Hepatocyte (in vitro differentiated cells): ENCODE data around the gene DDX5. TPM values are rescaled to one million over a fixed set of nuclear protein-coding genes. Genes with fewer than 3 reads are reported as not detected.

Experiments used
- DNase-seq: peaks from one replicate; pipeline ENCODE4 v3.0.0-alpha.2; 2016; ENCODE audit warnings: low spot score
- H2AFZ ChIP-seq: fragments of 200-600 bp; sonication (generic); 2 replicates; pipeline ENCODE4 v1.6.0; 2016; ENCODE audit warnings: antibody characterized with exemption, mild to moderate bottlenecking
- H3K27ac ChIP-seq: fragments of 200-600 bp; sonication (generic); 2 replicates; pipeline ENCODE4 v1.5.1; 2016; ENCODE audit warnings: mild to moderate bottlenecking
- H3K27me3 ChIP-seq: fragments of 200-600 bp; sonication (generic); 2 replicates; pipeline ENCODE4 v1.6.1; 2016
- H3K36me3 ChIP-seq: fragments of 200-600 bp; sonication (generic); replicated peaks from 2 replicates; pipeline ENCODE4 v1.5.1; 2016; ENCODE audit warnings: low read depth; ENCODE audit not compliant: insufficient read depth
- H3K4me1 ChIP-seq: fragments of 200-600 bp; sonication (generic); 2 replicates; pipeline ENCODE4 v1.5.1; 2016; ENCODE audit warnings: mild to moderate bottlenecking, moderate library complexity; ENCODE audit not compliant: insufficient read depth
- H3K4me2 ChIP-seq: fragments of 200-600 bp; sonication (generic); 2 replicates; pipeline ENCODE4 v1.6.0; 2016
- H3K4me3 ChIP-seq: fragments of 200-600 bp; sonication (generic); 2 replicates; pipeline ENCODE4 v1.5.1; 2016; ENCODE audit warnings: mild to moderate bottlenecking
- H3K79me2 ChIP-seq: fragments of 200-600 bp; sonication (generic); 2 replicates; pipeline ENCODE4 v1.6.0; 2017; ENCODE audit warnings: mild to moderate bottlenecking
- H3K9me2 ChIP-seq: fragments of 200-600 bp; sonication (generic); replicated peaks from 2 replicates; pipeline ENCODE4 v1.6.0; 2017; ENCODE audit warnings: mild to moderate bottlenecking; ENCODE audit not compliant: insufficient read depth
- H3K9me3 ChIP-seq: fragments of 200-600 bp; sonication (generic); 2 replicates; pipeline ENCODE4 v1.5.1; 2016; ENCODE audit warnings: low read depth, mild to moderate bottlenecking
- H4K20me1 ChIP-seq: fragments of 200-600 bp; sonication (generic); 2 replicates; pipeline ENCODE4 v1.6.0; 2016; ENCODE audit warnings: mild to moderate bottlenecking; ENCODE audit not compliant: insufficient read depth, poor library complexity, severe bottlenecking
- CTCF ChIP-seq: fragments of 200-600 bp; sonication (generic); IDR thresholded peaks from 2 replicates; pipeline ENCODE4 v1.5.1; 2016; ENCODE audit warnings: antibody characterized with exemption, mild to moderate bottlenecking; ENCODE audit not compliant: poor library complexity
- EZH2 ChIP-seq: fragments of 200-600 bp; sonication (generic); IDR thresholded peaks from 2 replicates; pipeline ENCODE4 v1.6.1; 2016; ENCODE audit warnings: antibody characterized with exemption, mild to moderate bottlenecking, borderline replicate concordance
- EZH2phosphoT487 ChIP-seq: fragments of 200-600 bp; sonication (generic); IDR thresholded peaks from one replicate; pipeline ENCODE4 v1.6.1; 2018; ENCODE audit warnings: antibody characterized with exemption, mild to moderate bottlenecking, low read depth, moderate library complexity; ENCODE audit not compliant: unreplicated experiment, severe bottlenecking
- WGBS: methylation state at CpG from one replicate; pipeline ENCODE4 v1.1.6; 2016; ENCODE audit warnings: low lambda C conversion rate; ENCODE audit errors: missing lambda C conversion rate; 5-methylcytosine and 5-hydroxymethylcytosine counted together
- polyA plus RNA-seq: library from polyadenylated mRNA; unstranded; fragments of >200 nt; fragmentation: Nextera tagmentation; extraction: Ambion mirVana; gene quantifications from 2 replicates; pipeline ENCODE4 v1.2.1, GENCODE V29; 2016
- total RNA-seq: library from RNA; depleted of rRNA; stranded (reverse); fragments of >200 nt; gene quantifications from 2 replicates; pipeline ENCODE4 v1.2.3, GENCODE V29; 2014

The DDX5 gene
- total and polyA plus RNA-seq, 2 experiments from 2014 or later: 513 to 786 TPM

DNA sequence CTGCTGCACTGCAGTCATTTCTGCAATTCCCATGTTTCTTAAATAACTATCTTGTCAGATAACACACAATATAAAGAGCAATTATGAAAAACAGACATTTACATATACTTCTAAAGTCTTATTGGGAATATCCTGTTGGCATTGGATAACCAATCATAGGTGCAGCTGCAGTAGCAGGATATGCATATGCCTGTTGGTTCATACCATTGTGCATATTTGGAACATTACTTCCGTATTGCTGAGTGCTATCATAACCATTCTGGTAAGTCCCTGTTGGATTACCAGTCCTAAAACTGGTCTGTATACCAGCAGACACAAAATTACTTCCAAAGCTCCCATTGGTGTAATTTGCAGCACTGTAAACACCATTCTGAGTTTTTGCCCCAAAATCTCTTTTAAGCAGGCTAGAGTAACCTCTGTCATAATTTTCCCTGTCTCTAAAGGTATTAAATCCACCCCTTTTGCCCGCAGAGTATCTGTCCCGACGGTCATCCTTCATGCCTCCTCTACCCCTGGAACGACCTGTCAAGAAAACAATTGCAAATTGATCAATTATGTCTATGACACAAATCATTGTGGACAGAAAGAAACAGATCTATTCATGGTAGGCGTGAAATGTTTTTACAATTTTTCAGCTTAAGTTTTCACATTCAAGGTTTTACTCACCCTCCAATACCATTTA, 6.1 kb downstream of the DDX5 start:
- Histone ChIP-seq H4K20me1 (peaks cover 70% of the 10 kb centered on the region), H3K4me3 (no peak overlapping the region), H3K9me3 (no peaks in the 10 kb centered on the region), H3K4me1 (peaks cover 36% of the 10 kb centered on the region), H3K79me2 (peaks cover 73% of the 10 kb centered on the region), H3K4me2 (no peak overlapping the region), H3K9me2 (no peaks in the 10 kb centered on the region), H3K27ac (no peak overlapping the region), H3K27me3 (no peaks in the 10 kb centered on the region), H3K36me3 (peaks cover 13% of the 10 kb centered on the region), H2AFZ (no peak overlapping the region)
- no peak for DNase-seq
- 90% methylated on average over 6 of the region's 6 CpGs for WGBS
- TF ChIP-seq CTCF (no peak), EZH2 (no peak), EZH2phosphoT487 (no peak)

DNA sequence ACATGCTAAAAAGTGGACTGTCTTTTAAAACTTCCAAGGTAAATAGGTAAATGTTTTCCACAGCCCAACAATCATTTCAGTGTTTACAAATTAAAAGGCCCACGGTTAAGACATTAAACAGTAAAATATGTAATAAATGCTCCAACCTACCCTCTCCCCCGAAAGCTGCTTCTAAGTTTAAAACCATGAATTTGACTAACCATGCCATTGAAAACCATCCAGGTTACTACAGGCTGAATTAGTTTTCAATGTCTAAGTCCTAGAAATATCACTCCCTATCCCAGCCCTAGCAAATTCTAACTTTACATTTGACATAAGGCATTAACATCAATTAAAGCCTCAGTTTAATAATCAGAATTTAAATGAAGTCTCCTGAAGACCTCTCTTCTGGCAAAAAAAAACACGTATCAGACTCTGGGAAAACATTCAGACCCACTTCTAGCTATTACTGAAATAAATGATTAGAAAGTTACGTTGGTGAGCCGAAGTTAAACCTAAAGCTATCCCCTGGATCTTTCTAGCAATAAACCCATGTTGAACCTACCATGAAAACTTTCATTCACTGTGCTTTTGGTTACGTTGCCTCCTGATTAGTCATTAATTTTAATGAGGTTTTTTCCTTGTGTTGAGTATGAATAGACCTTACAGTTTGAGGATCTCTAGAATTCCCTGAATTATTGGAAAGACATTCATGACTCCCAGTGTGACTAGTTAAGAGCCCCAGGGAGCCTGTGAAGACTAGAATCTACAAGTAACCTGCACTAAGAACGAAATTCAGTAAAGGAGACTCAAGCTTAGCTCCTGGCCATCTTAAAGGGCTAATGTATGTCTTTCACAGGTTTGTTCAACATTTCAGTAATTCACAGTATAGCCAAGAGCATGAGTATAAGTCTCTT, 7.5 kb downstream of the DDX5 start:
- H3K4me2 ChIP-seq: peak overlapping the region; percentile 80
- no peak overlapping the region for H3K4me3 ChIP-seq
- WGBS: 80% methylated on average over 7 of the region's 7 CpGs
- no peaks in the 10 kb centered on the region for H3K9me2 ChIP-seq
- H3K4me1 ChIP-seq: peaks cover 30% of the 10 kb centered on the region
- H2AFZ ChIP-seq: no peak overlapping the region
- peaks cover 13% of the 10 kb centered on the region for H3K36me3 ChIP-seq
- peaks cover 73% of the 10 kb centered on the region for H3K79me2 ChIP-seq
- H3K27ac ChIP-seq: peak overlapping the region; percentile 93
- DNase-seq: no peak
- TF ChIP-seq CTCF (no peak), EZH2phosphoT487 (no peak), EZH2 (no peak)
- H3K27me3 ChIP-seq: no peaks in the 10 kb centered on the region
- H3K9me3 ChIP-seq: no peaks in the 10 kb centered on the region
- H4K20me1 ChIP-seq: peaks cover 56% of the 10 kb centered on the region

DNA sequence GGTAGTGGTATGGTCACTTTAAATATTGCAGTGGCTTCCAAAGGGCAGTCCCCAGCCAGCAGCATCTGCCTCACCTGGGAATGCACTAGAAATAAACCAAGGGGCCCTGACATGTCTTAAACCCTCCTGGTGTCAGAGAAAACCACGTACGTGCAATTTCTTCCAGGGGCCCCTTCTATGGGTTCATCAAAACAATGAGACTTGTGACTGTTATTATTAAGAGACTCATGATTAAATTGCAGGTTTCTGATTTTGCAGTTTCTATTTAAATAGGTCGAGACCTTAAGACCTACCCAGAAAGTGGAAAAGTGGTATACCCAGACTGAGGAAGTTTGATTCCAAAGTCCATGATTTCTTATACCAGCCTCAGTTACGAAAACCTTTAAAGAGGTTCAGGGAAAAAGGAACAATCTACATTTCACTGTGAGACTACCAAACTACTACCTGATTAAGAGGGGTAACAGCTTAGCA, 8.5 kb downstream of the DDX5 start:
- H3K27me3 ChIP-seq: no peaks in the 10 kb centered on the region
- no peak for TF ChIP-seq CTCF
- no peak for TF ChIP-seq EZH2phosphoT487
- TF ChIP-seq EZH2: no peak
- peaks cover 22% of the 10 kb centered on the region for H3K4me1 ChIP-seq
- H3K4me2 ChIP-seq: peak overlapping the region; percentile 80
- no peaks in the 10 kb centered on the region for H3K9me3 ChIP-seq
- WGBS: 49% methylated on average over 4 of the region's 4 CpGs
- peaks cover 13% of the 10 kb centered on the region for H3K36me3 ChIP-seq
- no peak overlapping the region for H3K4me3 ChIP-seq
- no peak for DNase-seq
- peaks cover 46% of the 10 kb centered on the region for H4K20me1 ChIP-seq
- peaks cover 64% of the 10 kb centered on the region for H3K79me2 ChIP-seq
- H2AFZ ChIP-seq: no peak overlapping the region
- peak overlapping the region; percentile 93 for H3K27ac ChIP-seq
- no peaks in the 10 kb centered on the region for H3K9me2 ChIP-seq
